ENCODE results near the gene PTGS1. TPM values are rescaled to one million over a fixed set of nuclear protein-coding genes. Genes with fewer than 3 reads are reported as not detected.

PTGS1 gene
- total RNA-seq (2022; extraction: Qiagen RNA extraction; ENCODE audit: low read depth): 1.3 to 1.6 TPM (median 1.6 TPM) in 5 replicates

GRCh38 chr9:122370869-122371755 lies at the start of gene PTGS1:
Gene PTGS1, plus strand, starts transcription at chr9:122371024. Its CDS starts 61 bp downstream, at chr9:122371085.

Other genes with a start within 250 kb of the PTGS1 start
- gene NDUFA8, start 211.2 kb upstream of the PTGS1 start, total RNA-seq (2022; extraction: Qiagen RNA extraction; ENCODE audit: low read depth): 95.8 to 126 TPM (median 108 TPM) in 5 replicates
- not detected in 5 replicates for gene MORN5, start 211.1 kb upstream of the PTGS1 start, total RNA-seq (2022; extraction: Qiagen RNA extraction; ENCODE audit: low read depth)
- gene LHX6, start 142.1 kb upstream of the PTGS1 start, total RNA-seq (2022; extraction: Qiagen RNA extraction; ENCODE audit: low read depth): 0.57 to 1.3 TPM (median 1.2 TPM) in 5 replicates
- 16.1 to 21.1 TPM (median 20.6 TPM) in 5 replicates for gene RBM18, start 106.2 kb upstream of the PTGS1 start, total RNA-seq (2022; extraction: Qiagen RNA extraction; ENCODE audit: low read depth)
- 65.6 to 83.3 TPM (median 69.2 TPM) in 5 replicates for gene MRRF, start 106.1 kb upstream of the PTGS1 start, total RNA-seq (2022; extraction: Qiagen RNA extraction; ENCODE audit: low read depth)
- gene OR1J1, start 106.9 kb downstream of the PTGS1 start, total RNA-seq (2022; extraction: Qiagen RNA extraction; ENCODE audit: low read depth): not detected in 5 replicates
- not detected in 5 replicates for gene OR1J2, start 139.8 kb downstream of the PTGS1 start, total RNA-seq (2022; extraction: Qiagen RNA extraction; ENCODE audit: low read depth)
- not detected in 5 replicates for gene OR1J4, start 148.1 kb downstream of the PTGS1 start, total RNA-seq (2022; extraction: Qiagen RNA extraction; ENCODE audit: low read depth)
- gene OR1N1, start 156.3 kb downstream of the PTGS1 start, total RNA-seq (2022; extraction: Qiagen RNA extraction; ENCODE audit: low read depth): not detected in 5 replicates
- gene OR1N2, start 182.1 kb downstream of the PTGS1 start, total RNA-seq (2022; extraction: Qiagen RNA extraction; ENCODE audit: low read depth): not detected in 5 replicates
- gene OR1L8, start 212.4 kb downstream of the PTGS1 start, total RNA-seq (2022; extraction: Qiagen RNA extraction; ENCODE audit: low read depth): not detected in 5 replicates
- gene OR1Q1, start 243.7 kb downstream of the PTGS1 start, total RNA-seq (2022; extraction: Qiagen RNA extraction; ENCODE audit: low read depth): 0.15 TPM in 1 of 5 replicates, not detected in the others